ENCODE results near the gene DUSP2.

Gene DUSP2

DNA sequence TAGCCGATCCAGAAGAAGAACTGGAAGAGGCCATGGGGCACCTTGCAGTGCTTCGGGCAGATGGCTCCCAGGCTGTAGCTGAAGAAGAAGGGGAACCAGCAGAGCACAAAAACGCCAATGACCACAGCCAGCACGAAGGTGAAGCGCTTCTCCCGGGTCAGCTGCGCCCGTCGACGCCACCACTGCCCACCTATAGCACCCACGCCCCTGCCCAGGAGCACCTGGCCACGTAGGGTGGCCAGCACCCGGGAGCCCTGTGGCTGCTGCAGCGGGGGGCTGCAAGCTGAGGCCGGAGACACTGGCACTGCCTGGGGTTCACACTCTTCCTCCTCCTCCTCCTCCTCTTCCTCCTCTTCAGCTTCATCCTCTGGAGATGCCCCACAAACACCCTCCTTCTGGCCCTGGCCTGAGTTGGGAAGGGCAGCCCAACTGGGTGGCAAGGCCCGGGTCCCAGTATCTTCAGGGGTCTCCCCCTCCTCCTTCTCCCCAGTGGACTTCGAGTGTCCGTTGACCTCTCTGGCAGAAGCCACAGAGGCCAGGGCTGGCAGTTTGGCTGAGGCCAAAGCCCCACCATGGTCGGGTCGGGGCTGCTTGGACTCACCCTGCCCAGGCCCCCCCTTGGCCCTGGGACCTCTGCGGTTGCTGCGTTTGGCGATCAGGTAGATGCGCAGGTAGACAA, 30.2 kb downstream of the DUSP2 start:
- H3K4me3 ChIP-seq (ENCODE audit: low read depth, low read length): no peak overlapping the region
- TF ChIP-seq, protein P1, sequence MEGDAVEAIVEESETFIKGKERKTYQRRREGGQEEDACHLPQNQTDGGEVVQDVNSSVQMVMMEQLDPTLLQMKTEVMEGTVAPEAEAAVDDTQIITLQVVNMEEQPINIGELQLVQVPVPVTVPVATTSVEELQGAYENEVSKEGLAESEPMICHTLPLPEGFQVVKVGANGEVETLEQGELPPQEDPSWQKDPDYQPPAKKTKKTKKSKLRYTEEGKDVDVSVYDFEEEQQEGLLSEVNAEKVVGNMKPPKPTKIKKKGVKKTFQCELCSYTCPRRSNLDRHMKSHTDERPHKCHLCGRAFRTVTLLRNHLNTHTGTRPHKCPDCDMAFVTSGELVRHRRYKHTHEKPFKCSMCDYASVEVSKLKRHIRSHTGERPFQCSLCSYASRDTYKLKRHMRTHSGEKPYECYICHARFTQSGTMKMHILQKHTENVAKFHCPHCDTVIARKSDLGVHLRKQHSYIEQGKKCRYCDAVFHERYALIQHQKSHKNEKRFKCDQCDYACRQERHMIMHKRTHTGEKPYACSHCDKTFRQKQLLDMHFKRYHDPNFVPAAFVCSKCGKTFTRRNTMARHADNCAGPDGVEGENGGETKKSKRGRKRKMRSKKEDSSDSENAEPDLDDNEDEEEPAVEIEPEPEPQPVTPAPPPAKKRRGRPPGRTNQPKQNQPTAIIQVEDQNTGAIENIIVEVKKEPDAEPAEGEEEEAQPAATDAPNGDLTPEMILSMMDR (IDR thresholded peaks at IDR 0.05; ENCODE audit: low read depth, low read length): no peak
- DNase-seq (ENCODE audit: low read depth, low spot score): no peak
- in situ Hi-C loops (cut with HindIII; ENCODE audit: low sequenced_read_pairs): no loop called here

DNA sequence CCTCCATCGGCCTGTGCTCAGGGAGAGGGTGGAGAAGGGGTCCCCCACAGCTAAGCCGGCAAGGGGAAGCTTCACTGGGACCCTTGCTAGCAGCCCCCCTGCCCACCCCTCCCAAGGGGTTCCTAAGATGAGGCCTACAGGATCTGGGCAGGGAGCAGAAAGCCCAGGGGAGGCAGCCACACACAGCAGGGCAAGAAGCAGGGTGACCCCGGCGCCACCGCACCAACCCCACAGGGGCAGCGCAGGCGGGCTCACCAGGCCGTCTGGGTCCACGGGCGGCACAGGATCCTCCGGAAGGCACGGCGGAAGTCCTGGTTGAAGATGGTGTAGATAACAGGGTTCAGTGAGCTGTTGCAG, 30.7 kb downstream of the DUSP2 start:
- in situ Hi-C loops (cut with HindIII; ENCODE audit: low sequenced_read_pairs): no loop called here
- TF ChIP-seq, protein P1 (IDR thresholded peaks at IDR 0.05; ENCODE audit: low read depth, low read length): no peak

DNA sequence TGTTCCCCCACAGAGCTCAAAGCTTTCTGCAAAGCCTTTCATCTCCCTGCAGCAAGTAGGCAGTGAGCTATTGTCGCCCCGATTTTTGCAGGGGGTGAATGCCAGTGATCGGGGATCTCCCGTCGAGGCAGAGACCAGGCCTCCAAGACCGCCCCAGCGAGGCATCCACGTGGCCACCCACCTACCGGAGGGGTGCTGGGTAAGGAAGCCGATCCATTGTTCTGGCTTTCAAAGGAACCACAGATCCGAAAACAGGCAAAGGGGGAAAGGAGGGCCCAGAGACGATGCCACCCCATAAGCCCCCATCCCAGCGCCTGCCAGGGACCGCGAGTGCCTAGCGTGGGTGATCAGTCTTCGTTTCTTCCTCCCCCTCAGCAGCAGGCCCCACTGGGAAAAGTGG, 31.3 kb downstream of the DUSP2 start:
- in situ Hi-C loops (cut with HindIII; ENCODE audit: low sequenced_read_pairs): no loop called here
- TF ChIP-seq, protein P1 (IDR thresholded peaks at IDR 0.05; ENCODE audit: low read depth, low read length): no peak
- DNase-seq (ENCODE audit: low read depth, low spot score): no peak
- no peak overlapping the region for H3K4me3 ChIP-seq (ENCODE audit: low read depth, low read length)

More for the DNA sequence above, 30.7 kb downstream of the DUSP2 start:
- no peak overlapping the region for H3K4me3 ChIP-seq (ENCODE audit: low read depth, low read length)
- DNase-seq (ENCODE audit: low read depth, low spot score): no peak

DNA sequence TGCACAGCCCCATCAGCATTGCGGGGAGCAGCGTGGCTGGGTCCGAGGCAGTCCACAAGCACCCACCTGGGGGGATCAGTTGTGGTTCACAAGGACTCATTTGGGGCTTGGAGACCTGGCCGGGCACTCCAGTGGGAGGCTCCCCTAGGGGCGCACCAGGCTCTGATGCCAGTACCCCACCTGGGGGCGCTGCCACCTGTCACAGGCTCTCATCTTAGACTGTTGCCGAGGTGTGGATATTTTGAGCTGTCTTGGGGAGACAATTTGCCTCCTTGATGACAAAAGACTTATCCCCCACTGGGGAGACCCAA, 31.9 kb downstream of the DUSP2 start:
- in situ Hi-C loops (cut with HindIII; ENCODE audit: low sequenced_read_pairs): no loop called here
- no peak overlapping the region for H3K4me3 ChIP-seq (ENCODE audit: low read depth, low read length)
- DNase-seq (ENCODE audit: low read depth, low spot score): no peak
- TF ChIP-seq, protein P1 (IDR thresholded peaks at IDR 0.05; ENCODE audit: low read depth, low read length): no peak

DNA sequence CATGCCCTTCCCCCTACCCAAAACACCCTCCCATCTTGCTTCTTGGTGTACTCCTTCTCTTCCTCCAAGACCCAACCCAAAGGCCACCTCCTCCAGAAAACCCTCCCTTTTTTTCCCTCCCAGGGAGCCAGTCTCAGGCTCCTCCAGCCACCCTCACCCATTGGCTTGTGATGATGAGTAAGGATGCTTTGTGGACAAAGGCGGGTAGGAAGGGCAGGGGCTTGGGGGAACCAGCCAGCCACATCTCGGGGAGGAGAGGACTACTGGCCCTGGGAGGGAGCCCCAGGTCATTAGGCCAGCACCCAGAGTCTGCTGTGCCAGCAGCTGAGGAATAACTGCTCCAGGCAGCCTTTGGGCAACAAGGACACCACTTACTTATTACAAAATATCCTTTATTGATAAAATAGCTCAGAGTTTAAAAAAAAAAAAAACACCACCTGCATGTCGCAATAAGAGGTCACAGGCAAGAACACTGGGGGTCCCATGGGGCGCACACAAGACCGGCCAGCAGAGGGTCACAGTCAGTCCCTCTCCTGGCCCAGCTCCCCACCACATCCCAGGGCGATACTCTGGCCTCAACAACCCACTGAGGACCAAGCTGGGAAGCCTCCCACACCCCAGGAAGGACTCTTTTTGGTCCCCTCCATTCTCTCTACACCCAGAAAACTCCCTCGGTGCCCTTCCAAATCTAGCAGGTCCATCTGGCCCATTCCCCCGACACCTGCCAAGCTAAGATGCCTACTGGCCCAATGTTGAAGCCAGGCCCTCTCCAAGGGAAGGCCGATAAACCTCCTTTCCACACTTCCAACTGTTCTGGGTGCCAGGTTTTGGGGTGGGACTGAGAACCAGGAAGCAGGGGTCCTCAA, 32.5 kb downstream of the DUSP2 start:
- in situ Hi-C loops (cut with HindIII; ENCODE audit: low sequenced_read_pairs): no loop called here
- no peak for DNase-seq (ENCODE audit: low read depth, low spot score)
- no peak overlapping the region for H3K4me3 ChIP-seq (ENCODE audit: low read depth, low read length)
- TF ChIP-seq, protein P1 (IDR thresholded peaks at IDR 0.05; ENCODE audit: low read depth, low read length): no peak

DNA sequence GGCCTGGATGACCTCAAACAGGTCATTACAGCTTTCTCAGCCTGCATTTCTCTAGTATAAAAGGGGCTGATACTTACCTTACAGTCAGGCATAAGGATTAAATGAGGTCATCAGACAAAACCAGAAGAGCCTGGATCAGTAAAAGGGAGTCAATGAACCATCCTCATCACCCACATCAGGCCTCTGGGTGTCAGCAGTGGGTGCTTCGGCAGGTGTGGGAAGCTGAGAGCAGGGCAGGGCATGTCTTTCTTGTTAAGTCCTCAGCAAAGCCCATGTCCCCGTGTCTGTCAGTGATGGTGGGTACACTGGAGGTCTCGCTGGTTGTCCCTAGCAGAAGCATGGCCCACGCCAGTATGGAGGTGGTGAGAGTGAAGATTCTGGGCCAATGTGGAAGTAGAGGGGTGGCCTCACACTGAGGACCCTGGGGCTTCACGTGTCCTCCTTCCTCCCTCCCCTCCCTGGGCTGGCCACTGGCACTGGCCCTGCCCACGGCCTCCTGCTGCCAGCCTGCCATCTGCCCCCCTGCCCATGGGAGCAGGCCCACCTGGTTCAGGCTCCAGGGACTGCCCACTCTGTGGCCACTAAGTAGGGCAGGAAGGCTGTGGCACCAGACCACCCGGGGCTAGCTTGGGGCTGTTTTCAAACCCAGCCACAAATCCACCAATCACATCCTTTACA, 33.3 kb downstream of the DUSP2 start:
- TF ChIP-seq, protein P1 (IDR thresholded peaks at IDR 0.05; ENCODE audit: low read depth, low read length): no peak
- DNase-seq (ENCODE audit: low read depth, low spot score): no peak
- in situ Hi-C loops (cut with HindIII; ENCODE audit: low sequenced_read_pairs): no loop called here
- no peak overlapping the region for H3K4me3 ChIP-seq (ENCODE audit: low read depth, low read length)

Data from astrocyte of the spinal cord (primary cell).